ENCODE measurements around the gene ARL4C.

ARL4C gene

DNA sequence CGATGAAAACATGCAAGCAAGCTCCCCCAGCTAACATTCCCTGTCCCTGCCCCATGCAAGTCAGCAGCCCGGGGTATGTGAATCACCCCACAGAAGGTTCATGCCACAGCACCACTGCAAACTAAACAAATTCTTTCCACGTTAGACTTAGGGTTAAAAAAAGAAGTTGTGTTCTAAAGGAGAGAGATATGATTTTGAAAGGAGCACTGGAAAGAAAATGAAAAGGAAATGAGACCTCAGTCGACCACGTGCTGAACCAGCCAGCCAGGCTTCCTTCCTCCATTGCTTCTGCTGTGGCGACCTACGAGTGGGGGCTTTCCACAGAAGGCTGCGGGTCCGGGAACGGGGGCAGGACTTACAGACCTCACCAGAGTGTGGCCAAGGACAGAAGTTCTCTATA, 52.0 kb downstream of the ARL4C start:
- DNase-seq = no peak

DNA sequence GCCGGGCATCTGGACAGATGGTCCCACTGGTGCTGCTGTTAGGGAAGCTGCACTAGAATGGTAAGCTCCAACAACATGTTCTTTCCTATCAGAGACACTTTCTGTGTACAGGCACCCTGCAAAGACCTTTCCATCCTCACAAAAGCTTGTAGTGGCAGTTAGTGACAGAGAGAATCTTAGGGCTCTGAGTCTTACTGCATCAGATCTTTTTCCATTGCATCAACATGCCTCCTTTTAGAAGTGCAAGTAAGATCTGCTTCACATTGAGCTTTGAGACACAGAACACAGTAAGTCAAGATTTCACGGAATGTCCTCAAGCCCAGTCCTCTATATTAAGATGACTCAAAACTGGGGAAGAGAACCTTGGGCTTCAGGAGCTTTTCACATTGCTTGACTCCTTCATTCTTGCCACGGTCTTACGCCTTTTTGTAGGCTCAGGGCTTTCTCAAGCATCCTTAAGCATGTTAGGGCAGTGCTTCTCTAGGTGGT, 52.6 kb downstream of the ARL4C start:
- no peak for DNase-seq

Data from retina (tissue), 1 donor.